HepG2 (cell line): ENCODE measurements around the gene BRCA1. TPM values are rescaled to one million over a fixed set of nuclear protein-coding genes. Genes with fewer than 3 reads are reported as not detected.
A peak's percentile ranks its signal among the peaks of the same experiment; 100 is the strongest.

Experiments used
- ARNT2 ChIP-seq: sonication (generic); formaldehyde crosslinking; IDR thresholded peaks from 2 replicates; pipeline ENCODE4 v1.8.0; 2022; ENCODE audit warnings: mild to moderate bottlenecking, low read depth, missing genetic modification reagents, moderate library complexity
- DPF2 ChIP-seq: sonication (generic); formaldehyde crosslinking; IDR thresholded peaks from 2 replicates; pipeline ENCODE4 v1.4.0; 2020; ENCODE audit warnings: mild to moderate bottlenecking, low read depth, missing genetic modification reagents, borderline replicate concordance
- DR1 ChIP-seq: sonication (generic); formaldehyde crosslinking; IDR thresholded peaks from 2 replicates; pipeline ENCODE4 v1.8.0; 2021; ENCODE audit warnings: mild to moderate bottlenecking, missing genetic modification reagents, inconsistent platforms
- GMEB1 ChIP-seq: sonication (generic); formaldehyde crosslinking; IDR thresholded peaks from 2 replicates; pipeline ENCODE4 v1.5.1; 2020; ENCODE audit warnings: missing genetic modification reagents, mild to moderate bottlenecking, borderline replicate concordance
- MATR3 ChIP-seq: sonication (generic); formaldehyde crosslinking; IDR thresholded peaks from 2 replicates; pipeline ENCODE4 v1.4.0; 2020; ENCODE audit warnings: missing genetic modification reagents
- PHF21A ChIP-seq: sonication (generic); formaldehyde crosslinking; IDR thresholded peaks from 2 replicates; pipeline ENCODE4 v1.5.0; 2020; ENCODE audit warnings: mild to moderate bottlenecking, missing genetic modification reagents
- RAD21 ChIP-seq: fragments of 450-650 bp; formaldehyde crosslinking; IDR thresholded peaks from 2 replicates; pipeline ENCODE4 v1.5.0; 2020; ENCODE audit warnings: mild to moderate bottlenecking
- REPIN1 ChIP-seq: sonication (generic); formaldehyde crosslinking; IDR thresholded peaks from 2 replicates; pipeline ENCODE4 v1.8.0; 2022; ENCODE audit warnings: missing genetic modification reagents, low read depth, mild to moderate bottlenecking, borderline replicate concordance
- TAF15 ChIP-seq: fragments of 200-400 bp; formaldehyde crosslinking; IDR thresholded peaks from one replicate; pipeline ENCODE4 v1.6.1; 2018; ENCODE audit warnings: mild to moderate bottlenecking, low read depth, low read length; ENCODE audit not compliant: poor library complexity, severe bottlenecking
- ZBTB39 ChIP-seq: sonication (generic); formaldehyde crosslinking; IDR thresholded peaks from 2 replicates; pipeline ENCODE4 v1.5.0; 2020; ENCODE audit warnings: missing genetic modification reagents
- ZFX ChIP-seq: sonication (generic); formaldehyde crosslinking; IDR thresholded peaks from 2 replicates; pipeline ENCODE4 v1.4.0; 2020; ENCODE audit warnings: mild to moderate bottlenecking, low read depth, missing genetic modification reagents, moderate library complexity
- ZNF225 ChIP-seq: sonication (generic); formaldehyde crosslinking; IDR thresholded peaks from 2 replicates; pipeline ENCODE4 v1.4.0; 2020; ENCODE audit warnings: mild to moderate bottlenecking, missing genetic modification reagents
- ZNF362 ChIP-seq: sonication (generic); formaldehyde crosslinking; IDR thresholded peaks from 2 replicates; pipeline ENCODE4 v1.4.0; 2020; ENCODE audit warnings: missing genetic modification reagents, mild to moderate bottlenecking, borderline replicate concordance
- ZNF530 ChIP-seq: sonication (generic); formaldehyde crosslinking; IDR thresholded peaks from 2 replicates; pipeline ENCODE4 v1.5.0; 2020; ENCODE audit warnings: low read depth, mild to moderate bottlenecking, missing genetic modification reagents
- ZNF607 ChIP-seq: sonication (generic); formaldehyde crosslinking; IDR thresholded peaks from 2 replicates; pipeline ENCODE4 v1.5.1; 2020; ENCODE audit warnings: missing genetic modification reagents, mild to moderate bottlenecking, borderline replicate concordance
- ZSCAN22 ChIP-seq: sonication (generic); formaldehyde crosslinking; IDR thresholded peaks from 2 replicates; pipeline ENCODE4 v1.4.0; 2020; ENCODE audit warnings: mild to moderate bottlenecking, missing genetic modification reagents
- ZSCAN9 ChIP-seq: IDR thresholded peaks from 2 replicates; pipeline ENCODE4 v1.6.1; 2016; ENCODE audit warnings: borderline replicate concordance
- polyA plus RNA-seq, 8 experiments: library from polyadenylated mRNA; depleted of rRNA in 3 of 8; stranded (reverse) in 7 of 8; unstranded in 1 of 8; fragments of >200 nt; fragmentation: Illumina TruSeq in 4 of 8; extraction: Trizol in 4 of 8; gene quantifications; 2 replicates each; pipeline versions ENCODE4 v1.2.1 to v1.2.3, GENCODE V29; 2011 to 2016; ENCODE audit warnings: low read depth in 4 of 8, missing spikeins in 1 of 8, mixed read lengths in 1 of 8; ENCODE audit not compliant: insufficient read depth in 1 of 8
- total RNA-seq, 5 experiments: library from RNA; depleted of rRNA; stranded (reverse); fragments of >200 nt; fragmentation: Illumina TruSeq; extraction: Trizol; gene quantifications; 2 replicates each; pipeline ENCODE4 v1.2.3, GENCODE V29; 2016; ENCODE audit warnings: low read depth in 1 of 5
- TF ChIP-seq, protein P1 (sequence below): sonication (generic); formaldehyde crosslinking; conservative IDR thresholded peaks from 2 replicates; pipeline ENCODE4 v1.8.0; 2022; ENCODE audit warnings: mild to moderate bottlenecking, moderate library complexity, missing genetic modification reagents
- TF ChIP-seq, protein P2 (sequence below): sonication (generic); formaldehyde crosslinking; IDR thresholded peaks from 2 replicates; pipeline ENCODE4 v1.4.0; 2020; ENCODE audit warnings: missing genetic modification reagents

BRCA1 gene
- total and polyA plus RNA-seq, 2 of the 13 experiments (the other 11 are each of a cell fraction or from before 2014, with no cell fraction given) = 13.3 to 37.5 TPM

DNA sequence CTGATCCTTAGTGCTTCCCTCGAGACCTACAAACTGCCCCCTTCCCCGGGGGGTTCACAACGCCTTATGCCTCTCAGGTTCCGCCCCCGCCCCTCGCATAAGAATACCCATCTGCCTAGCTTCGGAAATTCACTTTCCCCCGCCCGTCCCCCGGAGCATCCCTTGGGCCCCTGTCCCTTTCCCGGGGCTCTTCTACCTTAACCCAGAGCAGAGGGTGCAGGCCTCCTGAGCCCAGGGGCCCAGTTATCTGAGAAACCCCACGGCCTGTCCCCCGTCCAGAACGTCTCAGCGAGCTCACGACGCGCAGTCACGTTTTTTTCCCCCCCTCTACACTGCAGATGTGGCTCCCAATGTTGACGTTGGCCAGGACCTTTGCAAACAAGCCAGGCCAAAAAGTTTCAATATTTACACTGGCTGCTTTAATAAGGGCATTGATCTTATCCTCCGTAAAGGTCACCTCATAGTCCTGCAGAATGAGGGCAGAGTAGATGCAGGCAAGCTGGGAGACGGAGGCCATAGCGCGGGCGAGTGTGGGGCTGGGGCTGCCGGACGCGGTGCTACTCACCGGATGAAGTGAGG, 44.5 kb upstream of the BRCA1 start (continued):
- 0 out of 2 replicates have a peak, but pooled peaks have one; percentile 42 for TF ChIP-seq GMEB1
- TF ChIP-seq MATR3 (CRISPR knock-in tag) = no peak
- TF ChIP-seq RAD21 = peak; percentile 20
- no peak; the same call in none of the 2 replicates for TF ChIP-seq ZSCAN9 (CRISPR knock-in tag)
- TF ChIP-seq, protein P1, sequence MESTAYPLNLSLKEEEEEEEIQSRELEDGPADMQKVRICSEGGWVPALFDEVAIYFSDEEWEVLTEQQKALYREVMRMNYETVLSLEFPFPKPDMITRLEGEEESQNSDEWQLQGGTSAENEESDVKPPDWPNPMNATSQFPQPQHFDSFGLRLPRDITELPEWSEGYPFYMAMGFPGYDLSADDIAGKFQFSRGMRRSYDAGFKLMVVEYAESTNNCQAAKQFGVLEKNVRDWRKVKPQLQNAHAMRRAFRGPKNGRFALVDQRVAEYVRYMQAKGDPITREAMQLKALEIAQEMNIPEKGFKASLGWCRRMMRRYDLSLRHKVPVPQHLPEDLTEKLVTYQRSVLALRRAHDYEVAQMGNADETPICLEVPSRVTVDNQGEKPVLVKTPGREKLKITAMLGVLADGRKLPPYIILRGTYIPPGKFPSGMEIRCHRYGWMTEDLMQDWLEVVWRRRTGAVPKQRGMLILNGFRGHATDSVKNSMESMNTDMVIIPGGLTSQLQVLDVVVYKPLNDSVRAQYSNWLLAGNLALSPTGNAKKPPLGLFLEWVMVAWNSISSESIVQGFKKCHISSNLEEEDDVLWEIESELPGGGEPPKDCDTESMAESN = peak; percentile 79
- no peak; the same call in 1 of the 2 replicates for TF ChIP-seq ZNF362 (CRISPR knock-in tag)
- 0 out of 2 replicates have a peak, but pooled peaks have one; percentile 32 for TF ChIP-seq ARNT2 (CRISPR knock-in tag)
- TF ChIP-seq ZFX (CRISPR knock-in tag) = 0 out of 2 replicates have a peak, but pooled peaks have one; percentile 16
- peak; percentile 40; the same call in 1 of the 2 replicates for TF ChIP-seq DPF2
- no peak; the same call in 1 of the 2 replicates for TF ChIP-seq ZNF607 (CRISPR knock-in tag)
- no peak for TF ChIP-seq ZNF530 (CRISPR knock-in tag)
- peak; percentile 40; the same call in 1 of the 2 replicates for TF ChIP-seq ZBTB39 (CRISPR knock-in tag)
- TF ChIP-seq, protein P2, sequence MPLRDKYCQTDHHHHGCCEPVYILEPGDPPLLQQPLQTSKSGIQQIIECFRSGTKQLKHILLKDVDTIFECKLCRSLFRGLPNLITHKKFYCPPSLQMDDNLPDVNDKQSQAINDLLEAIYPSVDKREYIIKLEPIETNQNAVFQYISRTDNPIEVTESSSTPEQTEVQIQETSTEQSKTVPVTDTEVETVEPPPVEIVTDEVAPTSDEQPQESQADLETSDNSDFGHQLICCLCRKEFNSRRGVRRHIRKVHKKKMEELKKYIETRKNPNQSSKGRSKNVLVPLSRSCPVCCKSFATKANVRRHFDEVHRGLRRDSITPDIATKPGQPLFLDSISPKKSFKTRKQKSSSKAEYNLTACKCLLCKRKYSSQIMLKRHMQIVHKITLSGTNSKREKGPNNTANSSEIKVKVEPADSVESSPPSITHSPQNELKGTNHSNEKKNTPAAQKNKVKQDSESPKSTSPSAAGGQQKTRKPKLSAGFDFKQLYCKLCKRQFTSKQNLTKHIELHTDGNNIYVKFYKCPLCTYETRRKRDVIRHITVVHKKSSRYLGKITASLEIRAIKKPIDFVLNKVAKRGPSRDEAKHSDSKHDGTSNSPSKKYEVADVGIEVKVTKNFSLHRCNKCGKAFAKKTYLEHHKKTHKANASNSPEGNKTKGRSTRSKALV = no peak; the same call in 1 of the 2 replicates
- TF ChIP-seq REPIN1 (CRISPR knock-in tag) = peak; percentile 57; the same call in 1 of the 2 replicates
- no peak for TF ChIP-seq TAF15
- 0 out of 2 replicates have a peak, but pooled peaks have one; percentile 16 for TF ChIP-seq ZSCAN22 (CRISPR knock-in tag)
- TF ChIP-seq ZNF225 = peak; percentile 88
- TF ChIP-seq PHF21A = peak; percentile 69; the same call in 1 of the 2 replicates
- 0 out of 2 replicates have a peak, but pooled peaks have one; percentile 36 for TF ChIP-seq DR1 (CRISPR knock-in tag)
